ENCODE data around the gene GLOD4.
A peak's percentile ranks its signal among the peaks of the same experiment; 100 is the strongest.
"Not testable (repeated sequence)": the region's sequence is repeated elsewhere in the genome, so short reads cannot be mapped to it uniquely, and the experiment has no call there.

The GLOD4 gene

DNA sequence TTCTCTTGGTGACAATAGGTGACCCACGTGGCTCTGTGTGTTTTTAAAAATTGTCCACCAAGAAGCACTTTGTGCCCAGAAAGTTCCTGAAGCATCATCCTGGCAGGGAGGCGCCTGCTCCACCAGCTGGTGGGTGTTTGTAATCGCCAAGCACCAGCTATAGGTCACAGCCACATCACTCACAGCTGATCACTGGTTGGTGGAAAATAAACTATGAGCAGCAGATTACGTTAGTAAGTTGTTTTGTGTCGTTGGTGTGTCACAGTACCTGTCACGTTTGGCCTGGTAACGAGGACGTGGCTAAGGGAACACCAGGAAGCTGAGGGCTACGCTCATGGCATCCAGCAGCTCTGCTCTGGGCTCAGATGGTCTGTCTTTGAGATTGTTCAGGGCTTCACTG, 10.2 kb upstream of the GLOD4 start:
- Histone ChIP-seq H3K4me3 (ENCODE audit: low read length in 2 of 2) (no peak overlapping the region), H3K27ac (ENCODE audit: low read depth in 2 of 2, low read length in 2 of 2) (no peak overlapping the region), H3K4me1 (ENCODE audit: control insufficient read depth in 2 of 2, insufficient read depth in 2 of 2, low read length in 2 of 2) (peaks cover 0 to 4% of the 10 kb centered on the region in 2 donors), H3K27me3 (ENCODE audit: control insufficient read depth in 2 of 2, insufficient read depth in 2 of 2, low read length in 2 of 2) (no peaks in the 10 kb centered on the region), H3K9ac (ENCODE audit: low read depth in 1 of 2, low read length in 2 of 2) (peak overlapping the region in 1 of 2 donors; percentile 0), H3K9me3 (ENCODE audit: control insufficient read depth in 2 of 2, low read length in 2 of 2) (no peaks in the 10 kb centered on the region), H3K36me3 (ENCODE audit: control insufficient read depth in 2 of 2, insufficient read depth in 2 of 2, low read length in 2 of 2) (peaks cover 31 to 40% of the 10 kb centered on the region in 2 donors)

DNA sequence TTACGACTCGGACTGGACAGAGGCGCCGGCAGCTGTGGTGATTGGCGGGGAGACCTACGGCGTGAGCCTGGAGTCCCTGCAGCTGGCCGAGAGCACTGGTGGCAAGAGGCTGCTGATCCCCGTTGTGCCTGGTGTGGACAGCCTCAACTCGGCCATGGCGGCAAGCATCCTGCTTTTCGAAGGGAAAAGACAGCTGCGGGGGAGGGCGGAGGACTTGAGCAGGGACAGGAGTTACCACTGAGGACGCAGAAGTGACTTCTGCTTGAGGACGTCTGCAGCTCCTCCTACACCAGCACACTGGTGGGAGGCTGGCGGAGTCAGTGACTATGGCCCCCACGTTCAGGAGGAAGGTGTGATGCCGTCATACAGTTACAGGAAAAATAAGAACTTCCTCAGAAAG, 9.7 kb upstream of the GLOD4 start:
- H3K36me3 ChIP-seq (ENCODE audit: control insufficient read depth in 2 of 2, insufficient read depth in 2 of 2, low read length in 2 of 2) = peaks cover 31 to 42% of the 10 kb centered on the region in 2 donors

DNA sequence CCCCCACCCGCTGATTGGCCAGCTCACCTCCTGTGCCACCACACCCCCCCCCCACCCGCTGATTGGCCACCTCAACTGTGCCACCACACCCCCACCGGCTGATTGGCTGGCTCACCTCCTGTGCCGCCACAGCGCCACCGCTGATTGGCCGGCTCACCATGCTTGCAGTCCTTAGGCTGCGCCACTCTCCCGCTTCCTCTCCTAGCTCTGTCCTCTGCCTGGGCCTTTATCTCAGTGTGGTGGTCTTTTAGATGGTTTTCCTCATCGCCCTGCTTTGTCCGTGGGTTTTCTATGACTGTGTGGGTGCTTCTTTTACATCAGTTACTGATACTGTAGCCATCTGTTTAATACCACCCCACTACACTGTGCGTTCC, 8.8 kb upstream of the GLOD4 start:
- H3K4me3 ChIP-seq (ENCODE audit: low read length in 2 of 2); H3K9me3 ChIP-seq (ENCODE audit: control insufficient read depth in 2 of 2, low read length in 2 of 2); H3K27ac ChIP-seq (ENCODE audit: low read depth in 2 of 2, low read length in 2 of 2); H3K27me3 ChIP-seq (ENCODE audit: control insufficient read depth in 2 of 2, insufficient read depth in 2 of 2, low read length in 2 of 2); H3K4me1 ChIP-seq (ENCODE audit: control insufficient read depth in 2 of 2, insufficient read depth in 2 of 2, low read length in 2 of 2); H3K9ac ChIP-seq (ENCODE audit: low read depth in 1 of 2, low read length in 2 of 2): not testable (repeated sequence)
- peaks cover 31 to 42% of the 10 kb centered on the region in 2 donors for H3K36me3 ChIP-seq (ENCODE audit: control insufficient read depth in 2 of 2, insufficient read depth in 2 of 2, low read length in 2 of 2)

More for the DNA sequence above, 9.7 kb upstream of the GLOD4 start:
- peaks cover 0 to 4% of the 10 kb centered on the region in 2 donors for H3K4me1 ChIP-seq (ENCODE audit: control insufficient read depth in 2 of 2, insufficient read depth in 2 of 2, low read length in 2 of 2)
- H3K9me3 ChIP-seq (ENCODE audit: control insufficient read depth in 2 of 2, low read length in 2 of 2) = no peaks in the 10 kb centered on the region
- no peaks in the 10 kb centered on the region for H3K27me3 ChIP-seq (ENCODE audit: control insufficient read depth in 2 of 2, insufficient read depth in 2 of 2, low read length in 2 of 2)
- H3K4me3 ChIP-seq (ENCODE audit: low read length in 2 of 2) = no peak overlapping the region
- no peak overlapping the region for H3K27ac ChIP-seq (ENCODE audit: low read depth in 2 of 2, low read length in 2 of 2)
- no peak overlapping the region for H3K9ac ChIP-seq (ENCODE audit: low read depth in 1 of 2, low read length in 2 of 2)

DNA sequence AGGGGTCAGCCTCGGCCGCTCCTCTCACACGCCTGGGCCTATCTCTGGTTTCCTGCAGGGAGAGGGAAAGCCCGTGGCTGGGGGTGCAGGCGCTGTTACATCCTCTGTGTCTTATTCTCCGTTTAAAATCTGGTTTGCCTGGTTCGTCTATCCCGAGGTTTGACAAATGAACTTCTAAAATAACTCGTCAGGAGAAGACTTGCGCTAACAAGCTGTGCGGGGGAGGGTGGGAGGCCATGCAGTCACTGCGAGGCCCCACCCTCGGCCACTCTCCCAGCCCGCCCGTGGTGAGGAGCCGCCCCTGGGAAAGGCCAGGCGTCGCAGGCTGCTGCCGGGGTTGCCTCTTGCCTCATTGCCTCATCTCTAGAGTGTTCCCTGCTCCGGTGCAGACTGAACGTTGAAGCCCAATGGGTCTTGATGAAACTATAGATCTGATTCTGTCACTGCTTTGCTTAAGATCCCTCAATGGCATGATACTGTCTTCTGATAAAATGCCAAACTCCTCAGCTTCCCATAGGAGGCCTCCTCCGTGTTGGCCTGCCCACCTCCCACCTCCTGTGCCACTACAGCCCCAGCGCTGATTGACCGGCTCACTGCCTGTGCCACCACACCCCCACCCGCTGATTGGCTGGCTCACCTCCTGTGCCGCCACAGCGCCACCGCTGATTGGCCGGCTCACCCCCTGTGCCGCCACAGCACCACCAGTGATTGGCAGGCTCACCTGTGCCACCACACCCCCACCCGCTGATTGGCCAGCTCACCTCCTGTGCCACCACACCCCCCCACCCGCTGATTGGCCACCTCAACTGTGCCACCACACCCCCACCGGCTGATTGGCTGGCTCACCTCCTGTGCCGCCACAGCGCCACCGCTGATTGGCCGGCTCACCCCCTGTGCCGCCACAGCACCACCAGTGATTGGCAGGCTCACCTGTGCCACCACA, 8.1 kb upstream of the GLOD4 start:
- not testable (repeated sequence) for H3K4me1 ChIP-seq (ENCODE audit: control insufficient read depth in 2 of 2, insufficient read depth in 2 of 2, low read length in 2 of 2); H3K27me3 ChIP-seq (ENCODE audit: control insufficient read depth in 2 of 2, insufficient read depth in 2 of 2, low read length in 2 of 2); H3K9ac ChIP-seq (ENCODE audit: low read depth in 1 of 2, low read length in 2 of 2); H3K9me3 ChIP-seq (ENCODE audit: control insufficient read depth in 2 of 2, low read length in 2 of 2); H3K4me3 ChIP-seq (ENCODE audit: low read length in 2 of 2); H3K27ac ChIP-seq (ENCODE audit: low read depth in 2 of 2, low read length in 2 of 2)
- H3K36me3 ChIP-seq (ENCODE audit: control insufficient read depth in 2 of 2, insufficient read depth in 2 of 2, low read length in 2 of 2) = peaks cover 31 to 42% of the 10 kb centered on the region in 2 donors

DNA sequence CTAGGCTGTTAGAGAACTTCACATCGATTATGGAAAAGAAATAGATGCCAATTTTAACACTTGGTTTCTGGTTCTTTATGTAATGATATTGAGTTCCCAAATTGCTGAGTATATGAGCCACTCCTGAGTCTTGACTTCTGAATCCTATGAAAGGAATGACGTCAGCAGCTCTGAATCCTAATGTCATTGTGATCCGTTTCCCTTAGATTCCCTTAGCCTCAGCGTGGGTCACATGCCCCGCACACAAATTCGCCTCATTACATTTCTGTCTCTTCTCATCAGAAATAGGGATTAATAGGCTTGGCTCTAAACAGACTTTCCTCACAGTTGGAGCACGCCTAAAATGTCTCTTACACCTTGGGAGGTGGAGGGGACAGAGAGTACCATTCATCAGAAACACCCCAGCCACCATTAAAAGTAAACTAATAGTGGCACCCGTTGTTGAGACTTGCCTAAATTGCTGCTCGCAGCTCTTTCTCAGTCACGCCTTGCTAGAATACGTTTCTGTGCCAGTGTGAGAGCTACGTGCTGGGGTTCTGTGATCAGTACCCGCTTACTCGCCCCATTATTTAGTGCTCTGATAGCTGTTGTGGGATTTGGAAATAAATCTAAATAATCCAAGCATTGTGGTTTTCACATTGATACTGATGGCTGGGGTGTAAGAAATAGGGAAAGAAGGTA, 7.2 kb upstream of the GLOD4 start:
- H3K4me1 ChIP-seq (ENCODE audit: control insufficient read depth in 2 of 2, insufficient read depth in 2 of 2, low read length in 2 of 2) = no peaks in the 10 kb centered on the region
- peaks cover 31 to 48% of the 10 kb centered on the region in 2 donors for H3K36me3 ChIP-seq (ENCODE audit: control insufficient read depth in 2 of 2, insufficient read depth in 2 of 2, low read length in 2 of 2)
- no peak overlapping the region for H3K4me3 ChIP-seq (ENCODE audit: low read length in 2 of 2)
- no peaks in the 10 kb centered on the region for H3K9me3 ChIP-seq (ENCODE audit: control insufficient read depth in 2 of 2, low read length in 2 of 2)
- no peak overlapping the region for H3K9ac ChIP-seq (ENCODE audit: low read depth in 1 of 2, low read length in 2 of 2)
- H3K27me3 ChIP-seq (ENCODE audit: control insufficient read depth in 2 of 2, insufficient read depth in 2 of 2, low read length in 2 of 2) = no peaks in the 10 kb centered on the region
- no peak overlapping the region for H3K27ac ChIP-seq (ENCODE audit: low read depth in 2 of 2, low read length in 2 of 2)

DNA sequence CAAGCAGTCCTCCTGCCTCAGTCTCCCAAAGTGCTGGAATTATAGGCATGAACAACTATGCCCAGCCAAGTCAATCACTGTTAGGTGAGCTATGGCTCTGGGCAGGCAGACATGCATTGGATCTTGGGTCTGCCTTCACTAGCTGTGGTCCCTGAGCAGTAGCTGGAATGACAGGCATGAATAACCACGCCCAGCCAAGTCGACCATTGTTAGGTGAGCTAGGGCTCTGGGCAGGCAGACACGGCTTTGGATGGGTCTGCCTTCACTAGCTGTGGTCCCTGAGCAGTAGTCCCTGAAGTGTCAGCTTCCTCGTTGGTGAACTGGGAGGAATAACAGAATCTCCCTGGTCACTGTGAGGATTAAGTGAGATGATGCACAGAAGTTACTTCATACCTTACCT, 6.5 kb upstream of the GLOD4 start:
- H3K27ac ChIP-seq (ENCODE audit: low read depth in 2 of 2, low read length in 2 of 2) = no peak overlapping the region
- H3K36me3 ChIP-seq (ENCODE audit: control insufficient read depth in 2 of 2, insufficient read depth in 2 of 2, low read length in 2 of 2) = peaks cover 31 to 51% of the 10 kb centered on the region in 2 donors
- no peak overlapping the region for H3K4me3 ChIP-seq (ENCODE audit: low read length in 2 of 2)
- H3K27me3 ChIP-seq (ENCODE audit: control insufficient read depth in 2 of 2, insufficient read depth in 2 of 2, low read length in 2 of 2) = no peaks in the 10 kb centered on the region
- peaks cover 0 to 1% of the 10 kb centered on the region in 2 donors for H3K4me1 ChIP-seq (ENCODE audit: control insufficient read depth in 2 of 2, insufficient read depth in 2 of 2, low read length in 2 of 2)
- H3K9me3 ChIP-seq (ENCODE audit: control insufficient read depth in 2 of 2, low read length in 2 of 2) = no peaks in the 10 kb centered on the region
- no peak overlapping the region for H3K9ac ChIP-seq (ENCODE audit: low read depth in 1 of 2, low read length in 2 of 2)

DNA sequence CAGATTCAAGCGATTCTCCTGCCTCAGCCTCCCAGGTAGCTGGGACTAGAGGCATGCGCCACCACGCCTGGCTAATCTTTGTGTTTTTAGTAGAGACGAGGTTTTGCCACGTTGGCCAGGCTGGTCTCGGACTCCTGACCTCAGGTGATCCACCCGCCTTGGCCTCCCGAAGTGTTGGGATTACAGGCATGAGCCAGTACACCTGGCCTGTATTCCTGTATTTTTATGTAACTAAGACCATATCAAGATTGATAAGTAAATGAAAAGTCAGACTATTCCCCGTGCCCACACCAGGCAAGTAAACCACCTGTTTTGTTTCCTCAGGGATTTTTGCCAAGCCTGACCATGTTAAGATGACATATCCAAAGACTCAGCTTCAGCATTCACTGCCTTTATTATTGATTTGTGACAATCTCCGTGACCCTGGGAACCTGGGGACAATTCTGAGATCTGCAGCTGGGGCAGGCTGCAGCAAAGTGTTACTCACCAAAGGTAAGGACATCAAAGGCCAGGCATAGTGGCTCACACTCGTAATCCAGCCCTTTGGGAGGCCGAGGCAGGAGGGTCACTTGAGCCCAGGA, 5.7 kb upstream of the GLOD4 start:
- peaks cover 5 to 9% of the 10 kb centered on the region in 2 donors for H3K4me1 ChIP-seq (ENCODE audit: control insufficient read depth in 2 of 2, insufficient read depth in 2 of 2, low read length in 2 of 2)

DNA sequence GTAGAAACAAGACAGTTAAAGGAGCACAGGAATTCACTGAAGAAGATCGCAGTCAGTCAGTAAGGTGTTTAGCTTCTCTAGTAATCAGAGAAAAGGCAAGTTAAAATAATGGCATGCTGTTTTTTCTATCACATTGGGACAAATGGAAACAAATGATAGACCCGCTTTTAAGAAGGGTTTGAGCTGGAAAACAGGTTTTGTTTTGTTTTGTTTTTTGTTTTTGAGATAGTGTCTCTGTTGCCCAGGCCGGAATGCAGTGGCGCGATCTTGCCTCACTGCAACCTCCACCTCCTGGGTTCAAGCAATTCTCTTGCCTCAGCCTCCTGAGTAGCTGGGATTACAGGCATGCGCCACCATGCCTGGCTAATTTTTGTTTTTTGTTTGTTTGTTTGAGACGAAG, 3.8 kb upstream of the GLOD4 start:
- peaks cover 12 to 35% of the 10 kb centered on the region in 2 donors for H3K36me3 ChIP-seq (ENCODE audit: control insufficient read depth in 2 of 2, insufficient read depth in 2 of 2, low read length in 2 of 2)
- peaks cover 14 to 18% of the 10 kb centered on the region in 2 donors for H3K4me1 ChIP-seq (ENCODE audit: control insufficient read depth in 2 of 2, insufficient read depth in 2 of 2, low read length in 2 of 2)
- not testable (repeated sequence) for H3K4me3 ChIP-seq (ENCODE audit: low read length in 2 of 2); H3K9ac ChIP-seq (ENCODE audit: low read depth in 1 of 2, low read length in 2 of 2); H3K27ac ChIP-seq (ENCODE audit: low read depth in 2 of 2, low read length in 2 of 2); H3K27me3 ChIP-seq (ENCODE audit: control insufficient read depth in 2 of 2, insufficient read depth in 2 of 2, low read length in 2 of 2); H3K9me3 ChIP-seq (ENCODE audit: control insufficient read depth in 2 of 2, low read length in 2 of 2)

More for the DNA sequence above, 5.7 kb upstream of the GLOD4 start:
- Histone ChIP-seq H3K36me3 (ENCODE audit: control insufficient read depth in 2 of 2, insufficient read depth in 2 of 2, low read length in 2 of 2) (peaks cover 30 to 49% of the 10 kb centered on the region in 2 donors), H3K27ac (ENCODE audit: low read depth in 2 of 2, low read length in 2 of 2) (no peak overlapping the region), H3K9ac (ENCODE audit: low read depth in 1 of 2, low read length in 2 of 2) (no peak overlapping the region), H3K9me3 (ENCODE audit: control insufficient read depth in 2 of 2, low read length in 2 of 2) (no peaks in the 10 kb centered on the region), H3K27me3 (ENCODE audit: control insufficient read depth in 2 of 2, insufficient read depth in 2 of 2, low read length in 2 of 2) (no peaks in the 10 kb centered on the region), H3K4me3 (ENCODE audit: low read length in 2 of 2) (no peak overlapping the region)

DNA sequence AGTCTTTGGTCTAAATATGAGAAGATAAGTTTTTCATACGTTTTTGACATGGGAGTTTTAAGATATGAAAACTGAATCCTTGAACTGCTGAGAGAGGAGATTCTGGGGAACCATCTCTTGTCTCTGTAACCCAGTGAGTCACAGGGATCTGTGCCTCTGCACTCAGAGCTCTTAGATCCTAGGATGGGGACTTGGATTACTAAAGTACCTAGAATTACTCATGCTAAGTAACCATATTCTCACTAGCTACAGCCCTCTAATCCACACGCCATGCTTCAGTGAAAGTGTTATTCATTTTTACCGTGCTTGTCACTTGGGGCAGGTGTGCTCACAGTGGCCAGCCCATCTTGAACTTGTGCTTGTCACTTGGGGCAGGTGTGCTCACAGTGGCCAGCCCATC, 2.1 kb upstream of the GLOD4 start:
- H3K27me3 ChIP-seq (ENCODE audit: control insufficient read depth in 2 of 2, insufficient read depth in 2 of 2, low read length in 2 of 2) = no peaks in the 10 kb centered on the region
- no peak overlapping the region for H3K9ac ChIP-seq (ENCODE audit: low read depth in 1 of 2, low read length in 2 of 2)
- H3K4me1 ChIP-seq (ENCODE audit: control insufficient read depth in 2 of 2, insufficient read depth in 2 of 2, low read length in 2 of 2) = peaks cover 14 to 18% of the 10 kb centered on the region in 2 donors
- H3K9me3 ChIP-seq (ENCODE audit: control insufficient read depth in 2 of 2, low read length in 2 of 2) = no peaks in the 10 kb centered on the region
- no peak overlapping the region for H3K4me3 ChIP-seq (ENCODE audit: low read length in 2 of 2)
- peaks cover 7 to 24% of the 10 kb centered on the region in 2 donors for H3K36me3 ChIP-seq (ENCODE audit: control insufficient read depth in 2 of 2, insufficient read depth in 2 of 2, low read length in 2 of 2)
- no peak overlapping the region for H3K27ac ChIP-seq (ENCODE audit: low read depth in 2 of 2, low read length in 2 of 2)

DNA sequence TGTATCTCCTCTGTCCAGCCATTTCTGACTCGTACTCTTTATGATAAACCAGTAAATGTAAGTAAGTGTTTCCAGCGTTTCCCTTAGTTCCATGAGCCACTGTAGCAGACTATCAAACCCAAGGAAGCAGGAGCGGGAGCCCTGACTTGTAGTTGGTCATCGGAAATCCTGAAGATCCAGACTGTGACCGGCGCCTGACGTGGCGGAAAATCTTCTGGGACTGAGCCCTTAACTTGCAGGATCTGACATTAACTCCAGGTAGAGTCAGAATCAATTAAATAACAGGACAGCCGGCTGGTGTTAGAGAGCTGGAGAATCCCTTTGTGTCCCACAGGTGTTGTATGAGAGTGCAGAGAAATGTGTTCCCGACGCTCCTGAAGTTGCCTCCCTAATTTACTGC, 4.0 kb downstream of the GLOD4 start:
- Histone ChIP-seq H3K36me3 (ENCODE audit: control insufficient read depth in 2 of 2, insufficient read depth in 2 of 2, low read length in 2 of 2) (peaks cover 46 to 52% of the 10 kb centered on the region in 2 donors), H3K27me3 (ENCODE audit: control insufficient read depth in 2 of 2, insufficient read depth in 2 of 2, low read length in 2 of 2) (no peaks in the 10 kb centered on the region), H3K4me1 (ENCODE audit: control insufficient read depth in 2 of 2, insufficient read depth in 2 of 2, low read length in 2 of 2) (peaks cover 11 to 13% of the 10 kb centered on the region in 2 donors), H3K9ac (ENCODE audit: low read depth in 1 of 2, low read length in 2 of 2) (no peak overlapping the region), H3K9me3 (ENCODE audit: control insufficient read depth in 2 of 2, low read length in 2 of 2) (no peaks in the 10 kb centered on the region), H3K4me3 (ENCODE audit: low read length in 2 of 2) (no peak overlapping the region), H3K27ac (ENCODE audit: low read depth in 2 of 2, low read length in 2 of 2) (no peak overlapping the region)

Measured in mucosa of rectum (tissue), 2 donors.